Smooth muscle cell (in vitro differentiated cells): ENCODE results near the gene EYA2. TPM values are rescaled to one million over a fixed set of nuclear protein-coding genes. Genes with fewer than 3 reads are reported as not detected.

ENCODE experiments used
- DNase-seq: peaks from one replicate; lab custom pipeline; 2025; ENCODE audit not compliant: unreplicated experiment; lab: John Stamatoyannopoulos, UW
- H2AFZ ChIP-seq: fragments of 200-600 bp; sonication (generic); 2 replicates; pipeline ENCODE4 v1.6.0; 2016; ENCODE audit warnings: antibody characterized with exemption, low read depth, mild to moderate bottlenecking
- H3F3A ChIP-seq: fragments of 200-600 bp; sonication (generic); 2 replicates; pipeline ENCODE4 v1.6.0; 2017; ENCODE audit warnings: antibody characterized with exemption, low read depth
- H3K27ac ChIP-seq: fragments of 200-600 bp; sonication (generic); 2 replicates; pipeline ENCODE4 v1.5.1; 2016; ENCODE audit warnings: low read depth, mild to moderate bottlenecking
- H3K27me3 ChIP-seq: fragments of 200-600 bp; sonication (generic); 2 replicates; pipeline ENCODE4 v1.6.1; 2016; ENCODE audit warnings: low read depth, mild to moderate bottlenecking
- H3K36me3 ChIP-seq: fragments of 200-600 bp; sonication (generic); 2 replicates; pipeline ENCODE4 v1.5.1; 2016; ENCODE audit warnings: low read depth
- H3K4me1 ChIP-seq: fragments of 200-600 bp; sonication (generic); 2 replicates; pipeline ENCODE4 v1.5.1; 2016; ENCODE audit warnings: low read depth
- H3K4me2 ChIP-seq: fragments of 200-600 bp; sonication (generic); 2 replicates; pipeline ENCODE4 v1.6.0; 2016; ENCODE audit warnings: mild to moderate bottlenecking
- H3K4me3 ChIP-seq: fragments of 200-600 bp; sonication (generic); 2 replicates; pipeline ENCODE4 v1.5.1; 2016; ENCODE audit warnings: mild to moderate bottlenecking
- H3K79me2 ChIP-seq: fragments of 200-600 bp; sonication (generic); 2 replicates; pipeline ENCODE4 v1.6.0; 2016; ENCODE audit warnings: low read depth, mild to moderate bottlenecking
- H3K9ac ChIP-seq: fragments of 200-600 bp; sonication (generic); 2 replicates; pipeline ENCODE4 v1.6.0; 2016; ENCODE audit warnings: low read depth
- H3K9me3 ChIP-seq: fragments of 200-600 bp; sonication (generic); replicated peaks from 2 replicates; pipeline ENCODE4 v1.5.1; 2016; ENCODE audit warnings: low read depth
- H4K20me1 ChIP-seq: fragments of 200-600 bp; sonication (generic); 2 replicates; pipeline ENCODE4 v1.6.0; 2016; ENCODE audit warnings: low read depth
- CTCF ChIP-seq: fragments of 200-600 bp; sonication (generic); IDR thresholded peaks from 2 replicates; pipeline ENCODE4 v1.5.1; 2017; ENCODE audit warnings: borderline replicate concordance, mild to moderate bottlenecking, antibody characterized with exemption; ENCODE audit not compliant: insufficient read depth, poor library complexity, severe bottlenecking
- WGBS: methylation state at CpG from one replicate; pipeline ENCODE4 v1.1.7; 2016; ENCODE audit warnings: low lambda C conversion rate; 5-methylcytosine and 5-hydroxymethylcytosine counted together
- polyA plus RNA-seq: library from polyadenylated mRNA; unstranded; fragments of >200 nt; fragmentation: Nextera tagmentation; extraction: Ambion mirVana; gene quantifications from 2 replicates; pipeline ENCODE4 v1.2.1, GENCODE V29; 2016
- total RNA-seq: library from RNA; depleted of rRNA; stranded (reverse); fragments of >200 nt; gene quantifications from 2 replicates; pipeline ENCODE4 v1.2.3, GENCODE V29; 2014

Gene EYA2
- total and polyA plus RNA-seq, 2 experiments from 2014 or later = 0.98 to 1.3 TPM

DNA sequence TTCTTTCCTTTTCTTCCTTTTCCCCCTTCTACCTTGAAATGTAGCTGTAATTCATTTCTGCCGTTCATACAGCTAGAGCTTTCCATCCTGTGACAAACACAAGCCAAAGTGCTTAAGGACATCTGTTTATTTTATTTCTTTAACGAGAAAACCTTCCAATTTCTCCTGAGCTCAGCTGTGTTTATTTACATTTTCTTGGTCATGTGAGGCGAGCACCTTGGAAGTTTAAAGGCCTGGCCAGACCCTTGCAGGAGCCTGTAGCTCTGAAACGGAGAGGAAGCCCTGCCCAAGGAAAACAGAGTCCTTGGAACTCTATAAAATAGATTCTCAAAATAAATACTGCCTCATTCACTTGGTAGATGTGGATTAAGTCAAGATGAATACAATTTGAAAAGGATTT lies 223.1 kb downstream of the EYA2 start:
- Histone ChIP-seq H3K4me3 (no peak overlapping the region), H3K27me3 (no peaks in the 10 kb centered on the region), H3K27ac (peak overlapping the region; percentile 32), H3F3A (no peaks in the 10 kb centered on the region), H3K4me2 (peak overlapping the region; percentile 46), H4K20me1 (no peaks in the 10 kb centered on the region), H2AFZ (peak overlapping the region; percentile 28), H3K79me2 (no peaks in the 10 kb centered on the region), H3K4me1 (peaks cover 22% of the 10 kb centered on the region), H3K9me3 (no peaks in the 10 kb centered on the region), H3K9ac (no peak overlapping the region), H3K36me3 (no peaks in the 10 kb centered on the region)
- TF ChIP-seq CTCF = no peak
- DNase-seq = no peak
- WGBS = 42% methylated on average over 4 of the region's 4 CpGs

GRCh38 chr20:47118206-47118605 lies 223.6 kb downstream of the EYA2 start:
- no peaks in the 10 kb centered on the region for H3K79me2 ChIP-seq
- peak overlapping the region; percentile 46 for H3K4me2 ChIP-seq
- no peaks in the 10 kb centered on the region for H3F3A ChIP-seq
- 64% methylated on average over 4 of the region's 4 CpGs for WGBS
- DNase-seq = no peak
- no peak for TF ChIP-seq CTCF
- no peaks in the 10 kb centered on the region for H3K36me3 ChIP-seq
- peak overlapping the region; percentile 28 for H2AFZ ChIP-seq
- peak overlapping the region; percentile 32 for H3K27ac ChIP-seq
- no peaks in the 10 kb centered on the region for H4K20me1 ChIP-seq
- no peak overlapping the region for H3K4me3 ChIP-seq
- H3K4me1 ChIP-seq = peaks cover 22% of the 10 kb centered on the region
- no peaks in the 10 kb centered on the region for H3K9me3 ChIP-seq
- H3K9ac ChIP-seq = no peak overlapping the region
- no peaks in the 10 kb centered on the region for H3K27me3 ChIP-seq

GRCh38 chr20:47118641-47119040 lies 224.0 kb downstream of the EYA2 start:
- no peaks in the 10 kb centered on the region for H4K20me1 ChIP-seq
- H3K79me2 ChIP-seq = no peaks in the 10 kb centered on the region
- 54% methylated on average over 7 of the region's 7 CpGs for WGBS
- H3F3A ChIP-seq = no peaks in the 10 kb centered on the region
- no peak overlapping the region for H3K4me3 ChIP-seq
- DNase-seq = no peak
- H3K4me2 ChIP-seq = peak overlapping the region; percentile 46
- H3K9ac ChIP-seq = no peak overlapping the region
- no peak overlapping the region for H2AFZ ChIP-seq
- peaks cover 22% of the 10 kb centered on the region for H3K4me1 ChIP-seq
- H3K9me3 ChIP-seq = no peaks in the 10 kb centered on the region
- H3K36me3 ChIP-seq = no peaks in the 10 kb centered on the region
- peak overlapping the region; percentile 32 for H3K27ac ChIP-seq
- no peaks in the 10 kb centered on the region for H3K27me3 ChIP-seq
- no peak for TF ChIP-seq CTCF

DNA sequence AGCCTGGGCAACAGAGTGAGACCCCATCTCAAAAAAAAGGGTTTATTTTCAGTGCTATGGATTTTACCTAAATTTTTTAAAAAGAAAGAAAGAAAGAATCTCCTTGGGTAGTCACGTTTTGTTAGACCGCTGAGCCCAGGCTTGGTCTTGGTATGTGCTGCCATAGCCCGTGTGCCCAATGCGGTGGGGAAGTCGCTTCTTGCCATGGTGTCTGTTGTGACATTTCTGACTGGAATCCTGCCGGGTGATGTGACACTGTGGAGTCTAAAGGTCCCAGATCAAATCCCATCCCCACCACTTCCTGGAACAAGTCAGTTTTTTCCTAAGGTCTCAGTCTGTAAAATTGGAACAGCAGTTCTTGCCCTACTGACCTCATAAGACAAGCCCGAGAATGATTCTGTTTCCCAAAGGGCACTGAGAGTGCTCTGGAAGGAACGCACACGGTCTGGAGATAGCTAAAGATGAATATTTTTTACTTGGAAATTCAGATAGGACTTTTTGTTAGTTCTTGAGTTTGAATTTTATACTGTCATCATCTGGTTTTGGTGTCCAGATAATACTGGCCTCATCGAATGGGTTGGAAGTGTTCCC lies 225.8 kb downstream of the EYA2 start:
- no peak for DNase-seq
- H2AFZ ChIP-seq = no peak overlapping the region
- no peak overlapping the region for H3K4me3 ChIP-seq
- no peaks in the 10 kb centered on the region for H3F3A ChIP-seq
- TF ChIP-seq CTCF = no peak
- WGBS = 93% methylated on average over 10 of the region's 10 CpGs
- no peaks in the 10 kb centered on the region for H4K20me1 ChIP-seq
- no peaks in the 10 kb centered on the region for H3K36me3 ChIP-seq
- no peak overlapping the region for H3K4me2 ChIP-seq
- H3K79me2 ChIP-seq = no peaks in the 10 kb centered on the region
- H3K27me3 ChIP-seq = no peaks in the 10 kb centered on the region
- peaks cover 31% of the 10 kb centered on the region for H3K4me1 ChIP-seq
- no peak overlapping the region for H3K27ac ChIP-seq
- H3K9me3 ChIP-seq = no peaks in the 10 kb centered on the region
- H3K9ac ChIP-seq = no peak overlapping the region
